ENCODE measurements around the gene PIRT. TPM values are rescaled to one million over a fixed set of nuclear protein-coding genes. Genes with fewer than 3 reads are reported as not detected.

The PIRT gene
- total RNA-seq, 1 donor from 2014 or later = not detected

GRCh38 chr17:10845388-10845751 lies 7.5 kb upstream of the PIRT start:
- H3K4me1 ChIP-seq = peaks cover 6% of the 10 kb centered on the region
- intact Hi-C loops (cut with micrococcal nuclease) = loop anchor here (2.0 kb wide), 1 partner anchor 109 kb away; no protein-coding TSS in a partner anchor
- H3K4me3 ChIP-seq = peak overlapping the region; percentile 62
- H3K27ac ChIP-seq (replicated peaks) = no peak overlapping the region
- no peaks in the 10 kb centered on the region for H3K36me3 ChIP-seq
- no peak for TF ChIP-seq CTCF (IDR thresholded peaks at IDR 0.05; ENCODE audit: borderline replicate concordance)
- no peak for DNase-seq
- H3K27me3 ChIP-seq (ENCODE audit: low read depth) = peaks cover 23% of the 10 kb centered on the region
- H3K9me3 ChIP-seq (replicated peaks) = peaks cover 8% of the 10 kb centered on the region

GRCh38 chr17:10844621-10845387 lies 6.9 kb upstream of the PIRT start:
- no peaks in the 10 kb centered on the region for H3K36me3 ChIP-seq
- H3K27ac ChIP-seq (replicated peaks) = no peak overlapping the region
- DNase-seq = peak; percentile 74
- H3K27me3 ChIP-seq (ENCODE audit: low read depth) = peaks cover 22% of the 10 kb centered on the region
- peaks cover 8% of the 10 kb centered on the region for H3K9me3 ChIP-seq (replicated peaks)
- TF ChIP-seq CTCF (IDR thresholded peaks at IDR 0.05; ENCODE audit: borderline replicate concordance) = peak; percentile 95
- peak overlapping the region; percentile 62 for H3K4me3 ChIP-seq
- peaks cover 6% of the 10 kb centered on the region for H3K4me1 ChIP-seq
- intact Hi-C loops (cut with micrococcal nuclease) = loop anchor here (2.0 kb wide), 1 partner anchor 108 kb away; no protein-coding TSS in a partner anchor

GRCh38 chr17:10843811-10844210 lies 5.9 kb upstream of the PIRT start:
- peaks cover 8% of the 10 kb centered on the region for H3K9me3 ChIP-seq (replicated peaks)
- H3K27me3 ChIP-seq (ENCODE audit: low read depth) = peaks cover 27% of the 10 kb centered on the region
- intact Hi-C loops (cut with micrococcal nuclease) = loop anchor here (2.0 kb wide), 1 partner anchor 107 kb away; no protein-coding TSS in a partner anchor
- no peak for TF ChIP-seq CTCF (IDR thresholded peaks at IDR 0.05; ENCODE audit: borderline replicate concordance)
- H3K36me3 ChIP-seq = no peaks in the 10 kb centered on the region
- DNase-seq = no peak
- H3K4me3 ChIP-seq = no peak overlapping the region
- H3K27ac ChIP-seq (replicated peaks) = no peak overlapping the region
- H3K4me1 ChIP-seq = peaks cover 6% of the 10 kb centered on the region

- Histone ChIP-seq H3K4me1 (peaks cover 6% of the 10 kb centered on the region), H3K27me3 (ENCODE audit: low read depth) (peaks cover 38% of the 10 kb centered on the region), H3K27ac (replicated peaks) (no peak overlapping the region), H3K36me3 (no peaks in the 10 kb centered on the region), H3K4me3 (no peak overlapping the region), H3K9me3 (replicated peaks) (peaks cover 5% of the 10 kb centered on the region)
- no peak for TF ChIP-seq CTCF (IDR thresholded peaks at IDR 0.05; ENCODE audit: borderline replicate concordance)
- intact Hi-C loops (cut with micrococcal nuclease) = no loop called here
- DNase-seq = no peak
Measured at GRCh38 chr17:10842658-10843057, 4.8 kb upstream of the PIRT start.

- no peak for DNase-seq
- no peaks in the 10 kb centered on the region for H3K9me3 ChIP-seq (replicated peaks)
- no peak overlapping the region for H3K27ac ChIP-seq (replicated peaks)
- peaks cover 31% of the 10 kb centered on the region for H3K27me3 ChIP-seq (ENCODE audit: low read depth)
- no peaks in the 10 kb centered on the region for H3K36me3 ChIP-seq
- TF ChIP-seq CTCF (IDR thresholded peaks at IDR 0.05; ENCODE audit: borderline replicate concordance) = no peak
- no peak overlapping the region for H3K4me3 ChIP-seq
- H3K4me1 ChIP-seq = no peaks in the 10 kb centered on the region
- intact Hi-C loops (cut with micrococcal nuclease) = no loop called here
Measured at GRCh38 chr17:10838682-10839081, 795 bp upstream of the PIRT start.

Data from left ventricle myocardium inferior (tissue), 1 donor.